ENCODE measurements around the gene SULF2. TPM values are rescaled to one million over a fixed set of nuclear protein-coding genes. Genes with fewer than 3 reads are reported as not detected.
A peak's percentile ranks its signal among the peaks of the same experiment; 100 is the strongest.

SULF2 gene
- total and polyA plus RNA-seq, 2 of the 13 experiments (the other 11 are each of a cell fraction or from before 2014, with no cell fraction given), result 7.2 to 50.9 TPM

DNA sequence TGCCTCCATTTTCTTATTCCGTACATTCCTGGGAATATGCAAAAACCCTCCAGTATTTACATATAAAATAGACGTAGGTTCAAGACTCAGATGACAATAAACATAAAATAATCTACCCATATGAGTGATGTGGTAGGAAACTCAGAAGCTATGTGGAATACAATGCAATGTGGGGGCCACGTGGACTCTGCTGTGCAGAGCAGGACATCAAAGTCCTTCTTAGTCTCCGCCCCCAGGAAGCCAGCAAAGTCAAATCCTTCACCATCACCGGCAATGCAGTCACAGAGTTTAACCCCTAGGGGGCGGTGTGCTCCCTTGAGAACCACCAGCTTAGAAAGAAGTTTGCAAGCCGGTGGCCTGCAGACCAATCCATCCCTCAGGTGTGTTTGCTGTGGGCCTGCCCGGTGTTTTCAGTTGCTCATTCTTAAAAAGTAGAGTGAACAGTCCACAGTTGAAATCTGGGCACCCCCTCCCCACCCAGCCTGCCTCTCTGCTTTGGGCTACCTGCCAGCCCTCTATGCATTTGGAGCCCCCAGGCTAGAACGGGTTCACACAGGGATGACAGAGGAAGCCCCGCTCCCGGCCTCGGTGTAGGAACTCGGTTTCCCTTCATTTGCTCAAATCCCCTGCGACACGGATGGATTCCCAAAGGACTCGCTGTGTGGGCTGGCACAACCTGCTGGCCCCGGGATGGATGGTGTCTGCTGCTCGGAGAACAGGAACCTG lies 59.9 kb downstream of the SULF2 start (continued):
- TF ChIP-seq TCF7 (IDR thresholded peaks at IDR 0.05; ENCODE audit: low read depth) (peak; percentile 78), ZNF260 (CRISPR knock-in tag; IDR thresholded peaks at IDR 0.05; ENCODE audit: borderline replicate concordance, low read depth) (no peak), ZNF615 (CRISPR knock-in tag; IDR thresholded peaks at IDR 0.05; ENCODE audit: borderline replicate concordance) (no peak), ZFP82 (CRISPR knock-in tag; IDR thresholded peaks at IDR 0.05; ENCODE audit: borderline replicate concordance) (no peak), RBFOX2 (IDR thresholded peaks at IDR 0.05; ENCODE audit: low read depth, low read length) (no peak), TP53 (CRISPR knock-in tag; conservative IDR thresholded peaks at IDR 0.05) (no peak), THAP11 (CRISPR knock-in tag; IDR thresholded peaks at IDR 0.05) (peak; percentile 73), SP4 (CRISPR knock-in tag; IDR thresholded peaks at IDR 0.05) (peak; percentile 63; the same call in 1 of the 2 replicates), MIER2 (CRISPR knock-in tag; IDR thresholded peaks at IDR 0.05) (peak; percentile 64; the same call in 1 of the 2 replicates), CBFB (CRISPR knock-in tag; IDR thresholded peaks at IDR 0.05) (0 out of 2 replicates have a peak, but pooled peaks have one; percentile 39), JDP2 (CRISPR knock-in tag; IDR thresholded peaks at IDR 0.05; ENCODE audit: borderline replicate concordance) (no peak), HMG20A (CRISPR knock-in tag; IDR thresholded peaks at IDR 0.05; ENCODE audit: borderline replicate concordance) (no peak), EED (CRISPR knock-in tag; IDR thresholded peaks at IDR 0.05) (peak; percentile 80), MTF2 (CRISPR knock-in tag; IDR thresholded peaks at IDR 0.05; ENCODE audit: borderline replicate concordance) (peak; percentile 61; the same call in 1 of the 2 replicates), TAF1 (CRISPR knock-in tag; IDR thresholded peaks at IDR 0.05) (peak; percentile 30), ZNF331 (CRISPR knock-in tag; IDR thresholded peaks at IDR 0.05) (peak; percentile 88), BCL6 (CRISPR knock-in tag; IDR thresholded peaks at IDR 0.05) (0 out of 2 replicates have a peak, but pooled peaks have one; percentile 28), CBX5 (CRISPR knock-in tag; IDR thresholded peaks at IDR 0.05; ENCODE audit: borderline replicate concordance) (no peak; the same call in 1 of the 2 replicates), HNF4A (CRISPR knock-in tag; IDR thresholded peaks at IDR 0.05) (peak; percentile 91), SNRNP70 (IDR thresholded peaks at IDR 0.05; ENCODE audit: low read depth, low read length) (no peak), ZSCAN9 (CRISPR knock-in tag; IDR thresholded peaks at IDR 0.05; ENCODE audit: borderline replicate concordance) (peak; percentile 84), ATF1 (CRISPR knock-in tag; IDR thresholded peaks at IDR 0.05) (no peak), NRL (CRISPR knock-in tag; IDR thresholded peaks at IDR 0.05; ENCODE audit: borderline replicate concordance) (peak; percentile 53; the same call in 1 of the 2 replicates), FOXA1 (IDR thresholded peaks at IDR 0.05) (no peak), FOXA1 (CRISPR knock-in tag; IDR thresholded peaks at IDR 0.05) (peak; percentile 31; the same call in 1 of the 2 replicates), SALL2 (CRISPR knock-in tag; IDR thresholded peaks at IDR 0.05) (peak; percentile 86)
- TF ChIP-seq, protein P1, sequence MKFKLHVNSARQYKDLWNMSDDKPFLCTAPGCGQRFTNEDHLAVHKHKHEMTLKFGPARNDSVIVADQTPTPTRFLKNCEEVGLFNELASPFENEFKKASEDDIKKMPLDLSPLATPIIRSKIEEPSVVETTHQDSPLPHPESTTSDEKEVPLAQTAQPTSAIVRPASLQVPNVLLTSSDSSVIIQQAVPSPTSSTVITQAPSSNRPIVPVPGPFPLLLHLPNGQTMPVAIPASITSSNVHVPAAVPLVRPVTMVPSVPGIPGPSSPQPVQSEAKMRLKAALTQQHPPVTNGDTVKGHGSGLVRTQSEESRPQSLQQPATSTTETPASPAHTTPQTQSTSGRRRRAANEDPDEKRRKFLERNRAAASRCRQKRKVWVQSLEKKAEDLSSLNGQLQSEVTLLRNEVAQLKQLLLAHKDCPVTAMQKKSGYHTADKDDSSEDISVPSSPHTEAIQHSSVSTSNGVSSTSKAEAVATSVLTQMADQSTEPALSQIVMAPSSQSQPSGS (CRISPR knock-in tag; IDR thresholded peaks at IDR 0.05), result peak; percentile 73
- TF ChIP-seq, protein P2, sequence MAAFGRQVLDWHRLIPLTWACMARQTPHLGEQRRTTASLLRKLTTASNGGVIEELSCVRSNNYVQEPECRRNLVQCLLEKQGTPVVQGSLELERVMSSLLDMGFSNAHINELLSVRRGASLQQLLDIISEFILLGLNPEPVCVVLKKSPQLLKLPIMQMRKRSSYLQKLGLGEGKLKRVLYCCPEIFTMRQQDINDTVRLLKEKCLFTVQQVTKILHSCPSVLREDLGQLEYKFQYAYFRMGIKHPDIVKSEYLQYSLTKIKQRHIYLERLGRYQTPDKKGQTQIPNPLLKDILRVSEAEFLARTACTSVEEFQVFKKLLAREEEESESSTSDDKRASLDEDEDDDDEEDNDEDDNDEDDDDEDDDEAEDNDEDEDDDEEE (CRISPR knock-in tag; IDR thresholded peaks at IDR 0.05), result no peak

All from HepG2 (cell line).